B cell (primary cell): ENCODE data around the gene PAM.

Experiments used
- CTCF ChIP-seq: fragments of 200-600 bp; IDR thresholded peaks from one replicate; pipeline ENCODE4 v1.8.0; 2022; ENCODE audit warnings: antibody characterized with exemption, mild to moderate bottlenecking
- EZH2 ChIP-seq: IDR thresholded peaks from 2 replicates; pipeline ENCODE4 v1.6.1; 2012; ENCODE audit warnings: borderline replicate concordance, low read depth, mild to moderate bottlenecking, moderate library complexity, low read length; ENCODE audit not compliant: insufficient read depth, poor library complexity, severe bottlenecking

- TF ChIP-seq CTCF, result no peak
- TF ChIP-seq EZH2, result no peak
Measured at GRCh38 chr5:102832445-102832844, 77.3 kb downstream of the PAM start.
